ENCODE results near the gene RMDN2. TPM values are rescaled to one million over a fixed set of nuclear protein-coding genes. Genes with fewer than 3 reads are reported as not detected.

Gene RMDN2
- polyA plus RNA-seq, 2 of the 4 experiments (the other 2 are of a cell fraction), result 4.6 to 6.9 TPM

GRCh38 chr2:37904993-37905392, 20.1 kb upstream of the RMDN2 start:
- FAIRE-seq, result no peak
- WGBS (ENCODE audit: missing lambda C conversion rate), result 69% methylated on average over 5 of the region's 5 CpGs
- CTCF ChIA-PET, result interaction anchor here (0.6 kb wide), 1 partner anchor 382 kb away, joined by 3 read pairs; no protein-coding TSS in a partner anchor

DNA sequence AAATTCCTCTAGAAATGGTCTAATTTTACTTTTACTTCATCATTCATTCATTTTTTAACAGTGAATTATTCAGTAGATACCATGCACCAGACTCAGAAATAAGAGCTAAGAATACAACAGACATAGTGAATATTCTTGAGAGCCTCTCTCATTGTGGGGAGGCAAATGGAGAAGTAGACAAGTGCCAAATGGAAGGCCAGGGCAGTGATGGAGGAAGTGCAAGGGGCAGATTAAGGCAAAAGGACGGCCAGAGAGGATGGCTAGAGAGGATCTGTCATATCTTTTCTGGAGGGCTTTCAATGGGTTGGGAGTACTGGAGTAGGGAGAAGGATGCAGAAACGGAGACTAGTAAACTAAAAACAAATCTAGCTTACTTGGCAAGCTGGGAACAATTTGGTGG, 19.0 kb upstream of the RMDN2 start:
- ATAC-seq (no peak), DNase-seq (ENCODE audit: low read depth in 1 of 2, low spot score in 1 of 2) (no peak), FAIRE-seq (no peak)
- CTCF ChIA-PET, result interaction anchor here (0.6 to 2.0 kb wide), 5 partner anchors 16 to 510 kb away, joined by 3 to 7 read pairs (median 4); no protein-coding TSS in a partner anchor
- H3K27ac ChIP-seq, result no peak overlapping the region
- POLR2A ChIA-PET, result no interaction called here
- H3K9me3 ChIP-seq, result no peaks in the 10 kb centered on the region
- no peak overlapping the region for H3K4me3 ChIP-seq
- TF ChIP-seq TP53 (CRISPR knock-in tag; IDR thresholded peaks at IDR 0.05) (no peak), CBX8 (IDR thresholded peaks at IDR 0.05) (no peak), HOXB5 (CRISPR knock-in tag; IDR thresholded peaks at IDR 0.05) (no peak), CHD4 (IDR thresholded peaks at IDR 0.05; ENCODE audit: borderline replicate concordance) (no peak), RARB (CRISPR knock-in tag; IDR thresholded peaks at IDR 0.05) (no peak), SMC3 (IDR thresholded peaks at IDR 0.05) (no peak), MYC (IDR thresholded peaks at IDR 0.05; ENCODE audit: borderline replicate concordance, low read length) (no peak), EP300 (IDR thresholded peaks at IDR 0.05) (no peak), JUNB (IDR thresholded peaks at IDR 0.05) (no peak), NR3C1 (IDR thresholded peaks at IDR 0.05) (no peak), FOXS1 (CRISPR knock-in tag; IDR thresholded peaks at IDR 0.05) (no peak), FOSL2 (IDR thresholded peaks at IDR 0.05) (no peak), FOSL2 (CRISPR knock-in tag; IDR thresholded peaks at IDR 0.05) (no peak), CTCF (IDR thresholded peaks at IDR 0.05) (no peak), RFX5 (IDR thresholded peaks at IDR 0.05) (no peak), JUN (IDR thresholded peaks at IDR 0.05) (no peak)
- no peak overlapping the region for H3K4me2 ChIP-seq
- 22% methylated on average over 2 of the region's 2 CpGs for WGBS (ENCODE audit: missing lambda C conversion rate)
- no peaks in the 10 kb centered on the region for H3K4me1 ChIP-seq

More at GRCh38 chr2:37904993-37905392, 20.1 kb upstream of the RMDN2 start:
- Histone ChIP-seq H3K4me2 (no peak overlapping the region), H3K27ac (no peak overlapping the region), H3K9me3 (no peaks in the 10 kb centered on the region), H3K4me3 (no peak overlapping the region), H3K4me1 (no peaks in the 10 kb centered on the region)
- POLR2A ChIA-PET, result no interaction called here
- no peak for DNase-seq (ENCODE audit: low read depth in 1 of 2, low spot score in 1 of 2)
- TF ChIP-seq ZSCAN20 (CRISPR knock-in tag; IDR thresholded peaks at IDR 0.05), result no peak
- ATAC-seq, result no peak

- H3K27ac ChIP-seq, result no peak overlapping the region
- H3K4me2 ChIP-seq, result no peak overlapping the region
- ChIA-PET POLR2A (no interaction called here), CTCF (interaction anchor here (1.9 to 2.0 kb wide), 3 partner anchors 15 to 512 kb away, joined by 5 to 7 read pairs (median 6); no protein-coding TSS in a partner anchor)
- no peak for DNase-seq (ENCODE audit: low read depth in 1 of 2, low spot score in 1 of 2)
- H3K4me1 ChIP-seq, result no peaks in the 10 kb centered on the region
- no peak for TF ChIP-seq ZNF302 (CRISPR knock-in tag; IDR thresholded peaks at IDR 0.05)
- no peak for TF ChIP-seq CEBPB (IDR thresholded peaks at IDR 0.05)
- TF ChIP-seq ELK1 (IDR thresholded peaks at IDR 0.05; ENCODE audit: low read depth, low read length), result no peak
- no peak for TF ChIP-seq ZC3H11A (IDR thresholded peaks at IDR 0.05)
- no peak for TF ChIP-seq NR3C1 (IDR thresholded peaks at IDR 0.05)
- no peak for TF ChIP-seq REST (IDR thresholded peaks at IDR 0.05)
- TF ChIP-seq HEYL (CRISPR knock-in tag; IDR thresholded peaks at IDR 0.05), result no peak
- TF ChIP-seq, protein P1, sequence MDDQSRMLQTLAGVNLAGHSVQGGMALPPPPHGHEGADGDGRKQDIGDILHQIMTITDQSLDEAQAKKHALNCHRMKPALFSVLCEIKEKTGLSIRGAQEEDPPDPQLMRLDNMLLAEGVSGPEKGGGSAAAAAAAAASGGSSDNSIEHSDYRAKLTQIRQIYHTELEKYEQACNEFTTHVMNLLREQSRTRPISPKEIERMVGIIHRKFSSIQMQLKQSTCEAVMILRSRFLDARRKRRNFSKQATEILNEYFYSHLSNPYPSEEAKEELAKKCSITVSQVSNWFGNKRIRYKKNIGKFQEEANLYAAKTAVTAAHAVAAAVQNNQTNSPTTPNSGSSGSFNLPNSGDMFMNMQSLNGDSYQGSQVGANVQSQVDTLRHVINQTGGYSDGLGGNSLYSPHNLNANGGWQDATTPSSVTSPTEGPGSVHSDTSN (IDR thresholded peaks at IDR 0.05), result no peak
- TF ChIP-seq FOSB (CRISPR knock-in tag; IDR thresholded peaks at IDR 0.05), result no peak
- no peak for TF ChIP-seq KDM1A (IDR thresholded peaks at IDR 0.05; ENCODE audit: low read depth)
- no peaks in the 10 kb centered on the region for H3K9me3 ChIP-seq
- H3K4me3 ChIP-seq, result no peak overlapping the region
- no peak for ATAC-seq
- WGBS (ENCODE audit: missing lambda C conversion rate), result 34% methylated on average over 5 of the region's 5 CpGs
- FAIRE-seq, result no peak
These were observed 17.4 kb upstream of the RMDN2 start for GRCh38 chr2:37907501-37908225.
